GM12878 (cell line): ENCODE data around the gene CHD1. TPM values are rescaled to one million over a fixed set of nuclear protein-coding genes. Genes with fewer than 3 reads are reported as not detected.

ENCODE experiments used
- ATAC-seq: fragments of 200-7000 bp; cut with Tn5 transposase; 3 replicates; pipeline ENCODE4 v1.9.1; 2020; ENCODE audit warnings: mild to moderate bottlenecking, moderate library complexity
- BruUV-seq: library from RNA; stranded (reverse); fragments of 400-500 nt; replicated peaks from 2 replicates; lab custom pipeline; 2021; lab: Mats Ljungman, UMichigan
- CTCF ChIA-PET: fragments of 300-600 bp; sonication (Branson Sonifier 250); formaldehyde crosslinking; extraction: SDS; loops from one replicate; lab custom pipeline; 2021; ENCODE audit warnings: inconsistent platforms; lab: Yijun Ruan, JAX
- POLR2A ChIA-PET: fragments of 350-600 bp; formaldehyde crosslinking; extraction: SDS; loops from one replicate; lab custom pipeline; 2021; ENCODE audit warnings: inconsistent platforms; lab: Charles Lee
- RAD21 ChIA-PET: fragments of 300-600 bp; sonication (Branson Sonifier 250); formaldehyde crosslinking; loops from one replicate; lab custom pipeline; 2023; ENCODE audit warnings: antibody characterized with exemption; ENCODE audit not compliant: unreplicated experiment; lab: Charles Lee
- SMC1A ChIA-PET: fragments of 300-600 bp; sonication (Branson Sonifier 250); formaldehyde crosslinking; loops from one replicate; lab custom pipeline; 2023; ENCODE audit not compliant: unreplicated experiment, uncharacterized antibody; lab: Charles Lee
- DNase-seq: peaks from one replicate; pipeline ENCODE4 v3.0.0-alpha.2; 2011; ENCODE audit warnings: low read depth, low spot score
- FAIRE-seq: peaks from 3 replicates; lab custom pipeline; 2011; peaks lifted over from hg19 to GRCh38; lab: Jason Lieb, UNC
- H2AFZ ChIP-seq: 2 replicates; pipeline ENCODE4 v1.6.0; 2011; ENCODE audit warnings: low read depth, low read length, control low read depth; ENCODE audit not compliant: control insufficient read depth
- H3K27ac ChIP-seq: 2 replicates; pipeline ENCODE4 v1.5.1; 2011; ENCODE audit warnings: control low read depth; ENCODE audit not compliant: control insufficient read depth, insufficient read depth
- H3K27me3 ChIP-seq, 2 experiments: replicated peaks in 1 of 2; 2 replicates each; pipeline versions ENCODE4 v1.6.0 to v1.6.1; 2011; ENCODE audit warnings: low read length in 1 of 2; ENCODE audit not compliant: control insufficient read depth in 2 of 2, insufficient read depth in 2 of 2
- H3K36me3 ChIP-seq, 2 experiments: 2 replicates each; pipeline ENCODE4 v1.5.1; 2011; ENCODE audit warnings: low read length in 1 of 2; ENCODE audit not compliant: control insufficient read depth in 2 of 2, insufficient read depth in 2 of 2
- H3K4me1 ChIP-seq: 2 replicates; pipeline ENCODE4 v1.6.1; 2011; ENCODE audit warnings: mild to moderate bottlenecking, low read length, moderate library complexity, mixed read lengths; ENCODE audit not compliant: control insufficient read depth, insufficient read depth
- H3K4me2 ChIP-seq: 2 replicates; pipeline ENCODE4 v1.6.0; 2011; ENCODE audit warnings: control low read depth; ENCODE audit not compliant: control insufficient read depth, insufficient read depth
- H3K4me3 ChIP-seq: fragments of 200-600 bp; sonication (generic); 2 replicates; pipeline ENCODE4 v1.5.1; 2016
- H3K79me2 ChIP-seq: 2 replicates; pipeline ENCODE4 v1.6.0; 2011; ENCODE audit warnings: low read length; ENCODE audit not compliant: control insufficient read depth, insufficient read depth
- H3K9ac ChIP-seq: 2 replicates; pipeline ENCODE4 v1.8.0; 2011; ENCODE audit warnings: low read length, control low read depth, mixed read lengths; ENCODE audit not compliant: control insufficient read depth, insufficient read depth
- H3K9me3 ChIP-seq: replicated peaks from 3 replicates; pipeline ENCODE4 v1.5.1; 2011; ENCODE audit warnings: mild to moderate bottlenecking, low read length; ENCODE audit not compliant: control insufficient read depth, insufficient read depth
- H4K20me1 ChIP-seq: 2 replicates; pipeline ENCODE4 v1.6.0; 2011; ENCODE audit not compliant: control insufficient read depth, insufficient read depth
- HDGF ChIP-seq: fragments of 450-650 bp; IDR thresholded peaks from 2 replicates; pipeline ENCODE4 v1.6.1; 2016; ENCODE audit warnings: antibody characterized with exemption
- NR2C2 ChIP-seq: IDR thresholded peaks from 2 replicates; pipeline ENCODE4 v1.6.1; 2011; ENCODE audit warnings: borderline replicate concordance, low read depth; ENCODE audit not compliant: control insufficient read depth, insufficient read length
- ZBTB40 ChIP-seq: fragments of 450-650 bp; IDR thresholded peaks from 2 replicates; pipeline ENCODE4 v1.6.1; 2016; ENCODE audit warnings: mild to moderate bottlenecking, moderate library complexity, borderline replicate concordance
- WGBS: methylation state at CpG from one replicate; pipeline ENCODE4 v1.1.6; 2016; ENCODE audit warnings: low lambda C conversion rate; ENCODE audit not compliant: insufficient replicate concordance, insufficient coverage; ENCODE audit errors: missing lambda C conversion rate; 5-methylcytosine and 5-hydroxymethylcytosine counted together
- in situ Hi-C: fragments of 300-500 bp; cut with MboI; formaldehyde crosslinking; loops from 9 replicates; pipeline ENCODE4 v1.14.3; 2018; ENCODE audit warnings: mixed read lengths
- intact Hi-C: fragments of 100-400 bp; cut with micrococcal nuclease; formaldehyde crosslinking; loops from one replicate; pipeline ENCODE4 v1.14.2; 2022; ENCODE audit not compliant: unreplicated experiment
- polyA plus RNA-seq, 11 experiments: library from polyadenylated mRNA; depleted of rRNA in 4 of 11; unstranded in 6 of 11; stranded (reverse) in 5 of 11; fragments of >200 nt; fragmentation: Nextera tagmentation in 4 of 11; fragmentation: Illumina TruSeq in 1 of 11; extraction: Ambion mirVana in 4 of 11; extraction: Trizol in 1 of 11; gene quantifications; 1 replicate in 1 of 11; 2 replicates in 10 of 11; pipeline versions ENCODE4 v1.2.1 to v1.2.3, GENCODE V29; 2011 to 2016; ENCODE audit warnings: inconsistent platforms in 2 of 11, missing spikeins in 2 of 11, low read depth in 1 of 11
- total RNA-seq, 4 experiments: library from RNA; depleted of rRNA in 3 of 4; stranded (reverse); fragments of >200 nt in 3 of 4; fragmentation: Illumina TruSeq in 1 of 4; extraction: Trizol in 1 of 4; gene quantifications; 2 replicates each; pipeline versions ENCODE4 v1.2.1 to v1.2.3, GENCODE V29; 2013 to 2021
- TF ChIP-seq, protein P1 (sequence below): fragments of 450-650 bp; IDR thresholded peaks from 2 replicates; pipeline ENCODE4 v1.6.1; 2016; ENCODE audit warnings: mild to moderate bottlenecking
- TF ChIP-seq, protein P2 (sequence below): IDR thresholded peaks from 2 replicates; pipeline ENCODE4 v1.6.1; 2012; ENCODE audit warnings: low read depth, low read length, improper control_type of control experiment

The CHD1 gene
- total and polyA plus RNA-seq, 10 of the 15 experiments (the other 5 are each of a cell fraction or from before 2014, with no cell fraction given): 25.5 to 158 (median 50.5) TPM

DNA sequence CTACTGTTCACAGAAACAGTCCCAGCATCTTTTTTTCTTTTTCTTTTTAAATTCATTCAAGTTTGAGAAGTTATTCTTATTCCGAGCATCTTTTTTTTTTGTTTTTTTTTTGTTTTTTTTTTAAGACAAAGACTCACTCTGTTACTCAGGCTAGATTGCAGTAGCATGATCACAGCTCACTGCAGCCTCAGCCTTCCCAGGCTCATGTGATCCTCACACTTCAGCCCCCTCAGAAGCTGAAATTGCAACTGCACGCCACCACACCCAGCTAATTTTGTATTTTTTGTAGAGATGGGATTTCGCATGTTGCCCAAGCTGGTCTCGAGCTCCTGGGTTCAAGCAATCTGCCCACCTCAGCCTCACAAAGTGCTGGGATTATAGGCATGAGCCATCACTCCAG, 36.4 kb upstream of the CHD1 start:
- Histone ChIP-seq H3K36me3 (no peaks in the 10 kb centered on the region), H4K20me1 (no peaks in the 10 kb centered on the region), H3K27ac (no peak overlapping the region), H3K4me1 (no peaks in the 10 kb centered on the region), H3K27me3 (no peaks in the 10 kb centered on the region), H3K4me2 (no peak overlapping the region), H3K4me3 (no peak overlapping the region), H3K9me3 (no peaks in the 10 kb centered on the region), H2AFZ (no peak overlapping the region), H3K9ac (no peak overlapping the region), H3K79me2 (no peaks in the 10 kb centered on the region)
- DNase-seq: no peak
- no peak for ATAC-seq
- 86% methylated on average over 4 of the region's 4 CpGs for WGBS
- ChIA-PET SMC1A (interaction anchor here (0.9 kb wide), 1 partner anchor 33 kb away, joined by 3 read pairs; no protein-coding TSS in a partner anchor), POLR2A (interaction anchor here (0.6 kb wide), 1 partner anchor 8 kb away, joined by 4 read pairs; no protein-coding TSS in a partner anchor), RAD21 (no interaction called here), CTCF (interaction anchor here (0.6 to 1.1 kb wide), 2 partner anchors 18 to 67 kb away, joined by 3 to 5 read pairs; no protein-coding TSS in a partner anchor)
- intact Hi-C loops (no loop called here), in situ Hi-C loops (no loop called here)
- no peak for FAIRE-seq
- TF ChIP-seq, protein P1, sequence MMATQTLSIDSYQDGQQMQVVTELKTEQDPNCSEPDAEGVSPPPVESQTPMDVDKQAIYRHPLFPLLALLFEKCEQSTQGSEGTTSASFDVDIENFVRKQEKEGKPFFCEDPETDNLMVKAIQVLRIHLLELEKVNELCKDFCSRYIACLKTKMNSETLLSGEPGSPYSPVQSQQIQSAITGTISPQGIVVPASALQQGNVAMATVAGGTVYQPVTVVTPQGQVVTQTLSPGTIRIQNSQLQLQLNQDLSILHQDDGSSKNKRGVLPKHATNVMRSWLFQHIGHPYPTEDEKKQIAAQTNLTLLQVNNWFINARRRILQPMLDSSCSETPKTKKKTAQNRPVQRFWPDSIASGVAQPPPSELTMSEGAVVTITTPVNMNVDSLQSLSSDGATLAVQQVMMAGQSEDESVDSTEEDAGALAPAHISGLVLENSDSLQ: no peak
- no peak for TF ChIP-seq NR2C2
- TF ChIP-seq ZBTB40: no peak
- no peak for TF ChIP-seq HDGF
- TF ChIP-seq, protein P2, sequence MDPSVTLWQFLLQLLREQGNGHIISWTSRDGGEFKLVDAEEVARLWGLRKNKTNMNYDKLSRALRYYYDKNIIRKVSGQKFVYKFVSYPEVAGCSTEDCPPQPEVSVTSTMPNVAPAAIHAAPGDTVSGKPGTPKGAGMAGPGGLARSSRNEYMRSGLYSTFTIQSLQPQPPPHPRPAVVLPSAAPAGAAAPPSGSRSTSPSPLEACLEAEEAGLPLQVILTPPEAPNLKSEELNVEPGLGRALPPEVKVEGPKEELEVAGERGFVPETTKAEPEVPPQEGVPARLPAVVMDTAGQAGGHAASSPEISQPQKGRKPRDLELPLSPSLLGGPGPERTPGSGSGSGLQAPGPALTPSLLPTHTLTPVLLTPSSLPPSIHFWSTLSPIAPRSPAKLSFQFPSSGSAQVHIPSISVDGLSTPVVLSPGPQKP: no peak
- BruUV-seq: no TSS peak
